Panc1 (cell line): ENCODE measurements around the gene TMEM236.

Experiments
- CTCF ChIP-seq: fragments of 450-650 bp; IDR thresholded peaks from 2 replicates; pipeline ENCODE4 v1.5.1; 2017; ENCODE audit warnings: mild to moderate bottlenecking
- POLR2AphosphoS5 ChIP-seq: IDR thresholded peaks from 2 replicates; pipeline ENCODE4 v1.6.1; 2012; ENCODE audit warnings: mild to moderate bottlenecking, low read depth, low read length, moderate library complexity
- SIN3A ChIP-seq: IDR thresholded peaks from 2 replicates; pipeline ENCODE4 v1.6.1; 2012; ENCODE audit warnings: low read depth, mild to moderate bottlenecking, low read length, moderate library complexity, borderline replicate concordance; ENCODE audit not compliant: insufficient read depth

GRCh38 chr10:17831341-17831740 lies 79.3 kb downstream of the TMEM236 start:
- TF ChIP-seq CTCF (no peak), SIN3A (no peak), POLR2AphosphoS5 (no peak)
